IMR-90 (cell line): ENCODE measurements around the gene SCNN1B. TPM values are rescaled to one million over a fixed set of nuclear protein-coding genes. Genes with fewer than 3 reads are reported as not detected.

Experiments used
- ATAC-seq: fragments of 200-7000 bp; cut with Tn5 transposase; 2 replicates; pipeline ENCODE4 v1.9.1; 2020; ENCODE audit warnings: low read depth, mild to moderate bottlenecking, moderate library complexity
- BruUV-seq: library from RNA; stranded (reverse); fragments of 400-500 nt; replicated peaks from 2 replicates; lab custom pipeline; 2021; lab: Mats Ljungman, UMichigan
- CTCF ChIA-PET: fragments of 300-600 bp; formaldehyde crosslinking; extraction: SDS; loops from one replicate; lab custom pipeline; 2021; ENCODE audit warnings: antibody characterized with exemption; lab: Yijun Ruan, JAX
- POLR2A ChIA-PET: fragments of 300-600 bp; sonication (Branson Sonifier 250); formaldehyde crosslinking; loops from one replicate; lab custom pipeline; 2022; ENCODE audit warnings: antibody characterized with exemption; ENCODE audit not compliant: unreplicated experiment; lab: Charles Lee
- DNase-seq: peaks from one replicate; pipeline ENCODE4 v3.0.0; 2013
- H2AFZ ChIP-seq: replicated peaks from 2 replicates; pipeline ENCODE3; 2013; ENCODE audit warnings: low read length, mild to moderate bottlenecking; ENCODE audit not compliant: poor library complexity
- H2AK5ac ChIP-seq: 2 replicates; pipeline ENCODE4 v1.6.1; 2013; ENCODE audit warnings: low read depth, low read length, inconsistent platforms
- H2AK9ac ChIP-seq: replicated peaks from 2 replicates; pipeline ENCODE3; 2013; ENCODE audit warnings: mild to moderate bottlenecking, low read depth, low read length, moderate library complexity; ENCODE audit not compliant: poor library complexity
- H2BK120ac ChIP-seq: 2 replicates; pipeline ENCODE4 v1.6.1; 2013; ENCODE audit warnings: low read depth, low read length, inconsistent platforms
- H2BK15ac ChIP-seq: 3 replicates; pipeline ENCODE4 v1.6.1; 2013; ENCODE audit warnings: low read depth, low read length, inconsistent platforms
- H2BK20ac ChIP-seq: 2 replicates; pipeline ENCODE4 v1.6.1; 2013; ENCODE audit warnings: low read depth, mild to moderate bottlenecking, inconsistent platforms, low read length, moderate library complexity
- H2BK5ac ChIP-seq: 2 replicates; pipeline ENCODE4 v1.6.1; 2013; ENCODE audit warnings: mild to moderate bottlenecking, low read depth, low read length, inconsistent platforms; ENCODE audit not compliant: poor library complexity, severe bottlenecking
- H3K14ac ChIP-seq: replicated peaks from 2 replicates; pipeline ENCODE4 v1.6.1; 2013; ENCODE audit warnings: low read depth, low read length, inconsistent platforms
- H3K18ac ChIP-seq: 2 replicates; pipeline ENCODE4 v1.6.1; 2013; ENCODE audit warnings: low read depth, low read length, control low read depth
- H3K23ac ChIP-seq: 2 replicates; pipeline ENCODE4 v1.6.1; 2013; ENCODE audit warnings: low read depth, low read length, inconsistent platforms
- H3K27ac ChIP-seq: 2 replicates; pipeline ENCODE4 v1.5.1; 2013; ENCODE audit warnings: mild to moderate bottlenecking, control low read depth, low read length; ENCODE audit not compliant: insufficient read depth
- H3K27me3 ChIP-seq: 2 replicates; pipeline ENCODE4 v1.6.1; 2013; ENCODE audit warnings: low read length; ENCODE audit not compliant: control insufficient read depth, insufficient read depth
- H3K36me3 ChIP-seq: 2 replicates; pipeline ENCODE4 v1.6.1; 2013; ENCODE audit warnings: low read length, mixed read lengths; ENCODE audit not compliant: control insufficient read depth, insufficient read depth
- H3K4ac ChIP-seq: 2 replicates; pipeline ENCODE4 v1.6.1; 2013; ENCODE audit warnings: low read depth, low read length, inconsistent platforms
- H3K4me1 ChIP-seq: 2 replicates; pipeline ENCODE4 v1.6.1; 2013; ENCODE audit warnings: low read length, mixed read lengths; ENCODE audit not compliant: control insufficient read depth, insufficient read depth
- H3K4me2 ChIP-seq: 2 replicates; pipeline ENCODE4 v1.6.1; 2013; ENCODE audit warnings: low read depth, mild to moderate bottlenecking, control low read depth, low read length, moderate library complexity
- H3K4me3 ChIP-seq: 2 replicates; pipeline ENCODE4 v1.5.1; 2013; ENCODE audit warnings: low read depth, mild to moderate bottlenecking, control low read depth, low read length, moderate library complexity; ENCODE audit not compliant: insufficient read depth
- H3K56ac ChIP-seq: 2 replicates; pipeline ENCODE4 v1.6.1; 2013; ENCODE audit warnings: low read length, inconsistent platforms; ENCODE audit not compliant: insufficient read depth; ENCODE audit errors: extremely low read depth
- H3K79me1 ChIP-seq, 2 experiments: 2 replicates each; pipeline ENCODE4 v1.6.1; 2013; ENCODE audit warnings: low read length in 2 of 2, inconsistent platforms in 1 of 2, low read depth in 1 of 2
- H3K9ac ChIP-seq: 2 replicates; pipeline ENCODE4 v1.6.1; 2013; ENCODE audit warnings: low read depth, low read length, control low read depth
- H3K9me1 ChIP-seq: 2 replicates; pipeline ENCODE4 v1.6.1; 2013; ENCODE audit warnings: low read length, inconsistent platforms; ENCODE audit not compliant: insufficient read depth
- H3K9me3 ChIP-seq: 2 replicates; pipeline ENCODE4 v1.6.1; 2013; ENCODE audit warnings: low read length; ENCODE audit not compliant: control insufficient read depth, insufficient read depth
- H4K20me1 ChIP-seq: 2 replicates; pipeline ENCODE4 v1.6.1; 2013; ENCODE audit warnings: low read length, inconsistent platforms; ENCODE audit not compliant: insufficient read depth
- H4K5ac ChIP-seq: 2 replicates; pipeline ENCODE4 v1.6.1; 2013; ENCODE audit warnings: mild to moderate bottlenecking, low read depth, low read length, control low read depth
- H4K8ac ChIP-seq, 2 experiments: 2 replicates each; pipeline ENCODE4 v1.6.1; 2013; ENCODE audit warnings: low read depth in 2 of 2, low read length in 2 of 2, control low read depth in 1 of 2, inconsistent platforms in 1 of 2
- H4K91ac ChIP-seq: 2 replicates; pipeline ENCODE4 v1.6.1; 2013; ENCODE audit warnings: low read depth, low read length, inconsistent platforms; ENCODE audit not compliant: insufficient read depth
- CEBPB ChIP-seq: IDR thresholded peaks from 2 replicates; pipeline ENCODE4 v1.6.1; 2012; ENCODE audit warnings: low read depth, low read length, improper control_type of control experiment
- CHD1 ChIP-seq: IDR thresholded peaks from 2 replicates; pipeline ENCODE4 v1.6.1; 2012; ENCODE audit warnings: low read depth, low read length, improper control_type of control experiment
- ELK1 ChIP-seq: fragments of 150-350 bp; IDR thresholded peaks from 2 replicates; pipeline ENCODE4 v1.6.1; 2016; ENCODE audit warnings: low read depth, mild to moderate bottlenecking, low read length, moderate library complexity, borderline replicate concordance
- MAZ ChIP-seq: IDR thresholded peaks from 2 replicates; pipeline ENCODE4 v1.6.1; 2012; ENCODE audit warnings: low read depth, mild to moderate bottlenecking, low read length, improper control_type of control experiment, moderate library complexity, borderline replicate concordance
- MXI1 ChIP-seq: IDR thresholded peaks from 2 replicates; pipeline ENCODE4 v1.6.1; 2012; ENCODE audit warnings: low read depth, mild to moderate bottlenecking, low read length, moderate library complexity, borderline replicate concordance
- NFE2L2 ChIP-seq: fragments of 150-350 bp; IDR thresholded peaks from 2 replicates; pipeline ENCODE4 v1.6.1; 2016; ENCODE audit warnings: low read depth, mild to moderate bottlenecking, low read length
- SMC3 ChIP-seq: fragments of 150-350 bp; IDR thresholded peaks from 2 replicates; pipeline ENCODE4 v1.6.1; 2016; ENCODE audit warnings: low read depth, mild to moderate bottlenecking, antibody characterized with exemption, low read length, moderate library complexity
- WGBS, 2 experiments: methylation state at CpG; one replicate each; pipeline versions ENCODE4 v1.1.5 to v1.1.7; 2013; ENCODE audit warnings: missing lambda C conversion rate in 2 of 2; ENCODE audit not compliant: insufficient read length in 1 of 2; ENCODE audit errors: extremely low coverage in 2 of 2; 5-methylcytosine and 5-hydroxymethylcytosine counted together
- dilution Hi-C: fragments of 300-500 bp; cut with HindIII; formaldehyde crosslinking; loops from one replicate; pipeline ENCODE4 v1.14.3; 2018; ENCODE audit warnings: low sequenced_read_pairs; ENCODE audit not compliant: unreplicated experiment
- in situ Hi-C: fragments of 300-500 bp; cut with MboI; formaldehyde crosslinking; loops from 3 replicates; pipeline ENCODE4 v1.14.3; 2019; ENCODE audit warnings: low sequenced_read_pairs, inconsistent platforms, mixed read lengths
- intact Hi-C: fragments of 100-400 bp; cut with micrococcal nuclease; formaldehyde crosslinking; loops from 2 replicates; pipeline ENCODE4 v1.10.0; 2022
- polyA plus RNA-seq, 3 experiments: library from polyadenylated mRNA; depleted of rRNA; stranded (reverse); fragments of >200 nt; gene quantifications; 2 replicates each; pipeline ENCODE4 v1.2.3, GENCODE V29; 2012; ENCODE audit warnings: low replicate concordance in 1 of 3
- total RNA-seq: library from RNA; depleted of rRNA; stranded (reverse); fragments of >200 nt; gene quantifications from 2 replicates; pipeline ENCODE4 v1.2.3, GENCODE V29; 2012

Gene SCNN1B
- total and polyA plus RNA-seq, 2 of the 4 experiments (the other 2 are of a cell fraction) = not detected

GRCh38 chr16:23256440-23256839 is 45.7 kb upstream of the SCNN1B start:
- Histone ChIP-seq H3K4me2 (no peak overlapping the region), H3K27me3 (peaks cover 1% of the 10 kb centered on the region; the same call in 1 of the 2 replicates), H2BK20ac (no peak overlapping the region), H2BK120ac (no peak overlapping the region), H3K36me3 (no peaks in the 10 kb centered on the region), H4K91ac (no peak overlapping the region), H4K20me1 (no peaks in the 10 kb centered on the region), H3K4me1 (no peaks in the 10 kb centered on the region), H3K23ac (no peak overlapping the region), H3K4ac (no peak overlapping the region), H3K14ac (no peak overlapping the region), H2AK5ac (no peak overlapping the region), H2BK15ac (no peak overlapping the region), H3K4me3 (no peak overlapping the region), H3K79me1 (no peaks in the 10 kb centered on the region), H2AK9ac (no peak overlapping the region), H2BK5ac (no peak overlapping the region), H3K56ac (no peak overlapping the region), H3K9me3 (no peaks in the 10 kb centered on the region), H4K8ac (no peak overlapping the region), H3K9ac (no peak overlapping the region), H4K5ac (no peak overlapping the region), H3K9me1 (no peaks in the 10 kb centered on the region), H3K27ac (no peak overlapping the region), H3K18ac (no peak overlapping the region), H2AFZ (no peak overlapping the region)
- TF ChIP-seq MXI1 = no peak
- no peak for TF ChIP-seq SMC3
- no peak for TF ChIP-seq CEBPB
- no peak for TF ChIP-seq MAZ
- no peak for TF ChIP-seq NFE2L2
- no peak for TF ChIP-seq ELK1
- TF ChIP-seq CHD1 = no peak
- intact Hi-C loops = no loop called here
- ATAC-seq (no peak), DNase-seq (no peak)
- WGBS, 2 experiments = no CpG with 5 or more reads among the region's 3 CpGs
- no TSS peak for BruUV-seq
- dilution Hi-C loops = no loop called here
- ChIA-PET CTCF (no interaction called here), POLR2A (no interaction called here)
- in situ Hi-C loops = no loop called here
